Measurements from ENCODE around the gene PEF1.

Gene PEF1

GRCh38 chr1:31633117-31633516 lies 11.6 kb downstream of the PEF1 start:
- peak; percentile 51 for TF ChIP-seq CTCF (IDR thresholded peaks at IDR 0.05; ENCODE audit: extremely low read depth, insufficient read depth, missing control alignments)
- DNase-seq (ENCODE audit: low spot score) = no peak
- in situ Hi-C loops (cut with MboI; ENCODE audit: low pct_unique_long_range_greater_than_20kb, low sequenced_read_pairs, unreplicated experiment) = no loop called here

GRCh38 chr1:31632649-31633048 lies 12.0 kb downstream of the PEF1 start:
- no peak for DNase-seq (ENCODE audit: low spot score)
- no peak for TF ChIP-seq CTCF (IDR thresholded peaks at IDR 0.05; ENCODE audit: extremely low read depth, insufficient read depth, missing control alignments)
- in situ Hi-C loops (cut with MboI; ENCODE audit: low pct_unique_long_range_greater_than_20kb, low sequenced_read_pairs, unreplicated experiment) = no loop called here

- DNase-seq (ENCODE audit: low spot score) = no peak
- in situ Hi-C loops (cut with MboI; ENCODE audit: low pct_unique_long_range_greater_than_20kb, low sequenced_read_pairs, unreplicated experiment) = no loop called here
- no peak for TF ChIP-seq CTCF (IDR thresholded peaks at IDR 0.05; ENCODE audit: extremely low read depth, insufficient read depth, missing control alignments)
These were observed 15.6 kb downstream of the PEF1 start for GRCh38 chr1:31628931-31629556.

GRCh38 chr1:31627930-31628559 lies 16.6 kb downstream of the PEF1 start:
- TF ChIP-seq CTCF (IDR thresholded peaks at IDR 0.05; ENCODE audit: extremely low read depth, insufficient read depth, missing control alignments) = no peak
- in situ Hi-C loops (cut with MboI; ENCODE audit: low pct_unique_long_range_greater_than_20kb, low sequenced_read_pairs, unreplicated experiment) = no loop called here
- DNase-seq (ENCODE audit: low spot score) = no peak

GRCh38 chr1:31627301-31627929 lies 17.3 kb downstream of the PEF1 start:
- in situ Hi-C loops (cut with MboI; ENCODE audit: low pct_unique_long_range_greater_than_20kb, low sequenced_read_pairs, unreplicated experiment) = no loop called here
- no peak for TF ChIP-seq CTCF (IDR thresholded peaks at IDR 0.05; ENCODE audit: extremely low read depth, insufficient read depth, missing control alignments)
- DNase-seq (ENCODE audit: low spot score) = no peak

- in situ Hi-C loops (cut with MboI; ENCODE audit: low pct_unique_long_range_greater_than_20kb, low sequenced_read_pairs, unreplicated experiment) = no loop called here
- no peak for DNase-seq (ENCODE audit: low spot score)
- TF ChIP-seq CTCF (IDR thresholded peaks at IDR 0.05; ENCODE audit: extremely low read depth, insufficient read depth, missing control alignments) = no peak
These were observed 18.2 kb downstream of the PEF1 start for GRCh38 chr1:31626223-31627207.
